Transverse colon (tissue), 4 donors: ENCODE results near the gene PIGU.

Experiments used
- POLR2A ChIP-seq: fragments of 450-650 bp; IDR thresholded peaks from one replicate; pipeline ENCODE4 v1.6.1; 2016; ENCODE audit warnings: antibody characterized with exemption, mild to moderate bottlenecking, moderate library complexity
- POLR2AphosphoS5 ChIP-seq, 3 donors: sonication (generic); formaldehyde crosslinking; IDR thresholded peaks; one replicate each; pipeline ENCODE4 v1.6.1; 2016; ENCODE audit warnings: antibody characterized with exemption in 3 of 3
- TF ChIP-seq, protein P1 (sequence below), 5 experiments: fragments of 200-600 bp in 3 of 5; fragments of 450-650 bp in 2 of 5; sonication (generic) in 3 of 5; IDR thresholded peaks; 1 replicate in 2 of 5; 2 replicates in 3 of 5; pipeline ENCODE4 v1.5.1; 2016 to 2017; ENCODE audit warnings: antibody characterized with exemption in 5 of 5, inconsistent platforms in 3 of 5, mild to moderate bottlenecking in 2 of 5, moderate library complexity in 1 of 5

DNA sequence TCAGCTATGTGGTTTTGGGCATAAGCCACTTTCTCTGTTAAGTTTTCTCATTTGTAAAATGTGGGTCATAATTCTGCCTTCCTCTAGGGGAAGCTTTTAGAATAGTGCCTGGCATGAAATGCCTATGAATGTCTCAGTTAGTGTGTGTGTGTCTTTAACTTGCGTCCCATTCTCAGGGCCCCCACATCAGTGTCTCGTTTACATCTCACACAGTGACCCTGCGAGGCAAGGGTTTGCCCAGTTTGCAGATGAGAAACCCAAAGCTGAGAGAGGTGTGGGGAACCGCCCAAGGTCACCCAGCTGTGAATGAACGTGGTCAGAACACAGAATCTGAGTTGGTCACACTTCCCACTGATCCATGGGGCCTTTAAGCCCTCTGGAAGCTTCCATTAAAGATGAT lies 146.6 kb downstream of the PIGU start:
- TF ChIP-seq POLR2A = no peak
- TF ChIP-seq, protein P1, sequence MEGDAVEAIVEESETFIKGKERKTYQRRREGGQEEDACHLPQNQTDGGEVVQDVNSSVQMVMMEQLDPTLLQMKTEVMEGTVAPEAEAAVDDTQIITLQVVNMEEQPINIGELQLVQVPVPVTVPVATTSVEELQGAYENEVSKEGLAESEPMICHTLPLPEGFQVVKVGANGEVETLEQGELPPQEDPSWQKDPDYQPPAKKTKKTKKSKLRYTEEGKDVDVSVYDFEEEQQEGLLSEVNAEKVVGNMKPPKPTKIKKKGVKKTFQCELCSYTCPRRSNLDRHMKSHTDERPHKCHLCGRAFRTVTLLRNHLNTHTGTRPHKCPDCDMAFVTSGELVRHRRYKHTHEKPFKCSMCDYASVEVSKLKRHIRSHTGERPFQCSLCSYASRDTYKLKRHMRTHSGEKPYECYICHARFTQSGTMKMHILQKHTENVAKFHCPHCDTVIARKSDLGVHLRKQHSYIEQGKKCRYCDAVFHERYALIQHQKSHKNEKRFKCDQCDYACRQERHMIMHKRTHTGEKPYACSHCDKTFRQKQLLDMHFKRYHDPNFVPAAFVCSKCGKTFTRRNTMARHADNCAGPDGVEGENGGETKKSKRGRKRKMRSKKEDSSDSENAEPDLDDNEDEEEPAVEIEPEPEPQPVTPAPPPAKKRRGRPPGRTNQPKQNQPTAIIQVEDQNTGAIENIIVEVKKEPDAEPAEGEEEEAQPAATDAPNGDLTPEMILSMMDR (IDR thresholded peaks at IDR 0.05) = no peak
- no peak for TF ChIP-seq POLR2AphosphoS5 (IDR thresholded peaks at IDR 0.05)
